ENCODE results near the gene JUN. TPM values are rescaled to one million over a fixed set of nuclear protein-coding genes. Genes with fewer than 3 reads are reported as not detected.

JUN gene
- total RNA-seq, 1 experiment from 2014 or later = 14.2 TPM

DNA sequence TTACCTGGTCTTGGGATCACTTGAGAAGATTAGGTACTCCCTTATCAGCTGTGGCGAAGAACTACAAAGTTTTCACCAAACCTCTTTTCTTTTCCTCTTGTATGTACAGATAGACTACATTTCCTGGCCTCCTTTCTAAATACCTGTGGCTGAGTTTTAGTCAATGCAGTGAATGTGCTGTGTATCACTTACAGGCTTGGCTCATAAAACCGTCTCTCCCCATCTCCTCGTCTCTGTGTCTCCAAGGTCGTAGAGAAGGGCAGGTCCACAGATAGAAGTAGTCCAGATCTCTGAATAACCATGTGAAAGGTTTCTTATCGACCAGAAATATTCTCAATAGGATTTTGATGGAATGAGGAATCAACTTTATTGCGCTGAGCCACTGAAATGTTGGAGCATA is 9.0 kb upstream of the JUN start:
- Histone ChIP-seq H3K18ac (ENCODE audit: insufficient read length, low read depth, low read length) (no peak overlapping the region), H4K8ac (replicated peaks; ENCODE audit: insufficient read length, low read depth, low read length) (no peak overlapping the region), H3K9me3 (ENCODE audit: control insufficient read depth, low read depth, low read length) (no peaks in the 10 kb centered on the region), H4K5ac (ENCODE audit: insufficient read length, low read depth, low read length) (no peak overlapping the region), H3T11ph (ENCODE audit: low read length) (no peak overlapping the region), H2BK15ac (ENCODE audit: low read depth, low read length) (no peak overlapping the region), H3K14ac (ENCODE audit: insufficient read depth, low read length) (no peak overlapping the region), H3K79me1 (ENCODE audit: insufficient read depth, low read depth, low read length, poor library complexity, severe bottlenecking) (no peaks in the 10 kb centered on the region), H3K27ac (ENCODE audit: insufficient read length, low read depth, low read length) (no peak overlapping the region), H3K4me2 (ENCODE audit: insufficient read depth, insufficient read length, low read length) (no peak overlapping the region), H2BK20ac (ENCODE audit: low read depth, low read length, poor library complexity, severe bottlenecking) (no peak overlapping the region), H2BK5ac (ENCODE audit: insufficient read length, low read length) (no peak overlapping the region), H4K20me1 (ENCODE audit: control insufficient read depth, insufficient read depth, insufficient read length) (no peaks in the 10 kb centered on the region), H3K23ac (ENCODE audit: insufficient read length, low read depth, low read length) (no peak overlapping the region), H4K91ac (ENCODE audit: insufficient read length, low read depth, low read length) (no peak overlapping the region), H3K56ac (ENCODE audit: insufficient read length, low read depth, low read length) (no peak overlapping the region), H2BK12ac (ENCODE audit: insufficient read length, low read depth, low read length) (no peak overlapping the region), H2AFZ (ENCODE audit: low read length) (no peak overlapping the region), H2BK120ac (ENCODE audit: low read depth, low read length, poor library complexity, severe bottlenecking) (no peak overlapping the region), H3K4ac (ENCODE audit: low read depth, low read length) (no peak overlapping the region), H3K9ac (ENCODE audit: extremely low read depth, insufficient read length, low read length) (no peak overlapping the region), H3K27me3 (ENCODE audit: insufficient read depth, low read length) (no peaks in the 10 kb centered on the region), H3K4me1 (ENCODE audit: insufficient read depth, low read length) (peaks cover 3% of the 10 kb centered on the region; the same call in 1 of the 2 replicates), H2AK5ac (ENCODE audit: insufficient read length, low read length) (no peak overlapping the region), H3K23me2 (ENCODE audit: insufficient read length, low read depth, low read length, poor library complexity, severe bottlenecking) (no peaks in the 10 kb centered on the region), H3K79me2 (ENCODE audit: insufficient read depth, low read length) (no peaks in the 10 kb centered on the region)
- H3K4me3 Mint-ChIP-seq = no peak overlapping the region
- peaks cover 3 to 4% of the 10 kb centered on the region in 2 experiments; a peak in 3 of 5 replicates for H3K9me3 Mint-ChIP-seq
- no CpG with 5 or more reads among the region's 6 CpGs for WGBS (ENCODE audit: extremely low coverage, insufficient read length, low lambda C conversion rate)
- H3K4me1 Mint-ChIP-seq = peaks cover 7 to 8% of the 10 kb centered on the region in 2 experiments
- H3K27me3 Mint-ChIP-seq (ENCODE audit: low read depth) = no peaks in the 10 kb centered on the region; the same call in 1 of the 2 replicates
- TF ChIP-seq, protein P1, sequence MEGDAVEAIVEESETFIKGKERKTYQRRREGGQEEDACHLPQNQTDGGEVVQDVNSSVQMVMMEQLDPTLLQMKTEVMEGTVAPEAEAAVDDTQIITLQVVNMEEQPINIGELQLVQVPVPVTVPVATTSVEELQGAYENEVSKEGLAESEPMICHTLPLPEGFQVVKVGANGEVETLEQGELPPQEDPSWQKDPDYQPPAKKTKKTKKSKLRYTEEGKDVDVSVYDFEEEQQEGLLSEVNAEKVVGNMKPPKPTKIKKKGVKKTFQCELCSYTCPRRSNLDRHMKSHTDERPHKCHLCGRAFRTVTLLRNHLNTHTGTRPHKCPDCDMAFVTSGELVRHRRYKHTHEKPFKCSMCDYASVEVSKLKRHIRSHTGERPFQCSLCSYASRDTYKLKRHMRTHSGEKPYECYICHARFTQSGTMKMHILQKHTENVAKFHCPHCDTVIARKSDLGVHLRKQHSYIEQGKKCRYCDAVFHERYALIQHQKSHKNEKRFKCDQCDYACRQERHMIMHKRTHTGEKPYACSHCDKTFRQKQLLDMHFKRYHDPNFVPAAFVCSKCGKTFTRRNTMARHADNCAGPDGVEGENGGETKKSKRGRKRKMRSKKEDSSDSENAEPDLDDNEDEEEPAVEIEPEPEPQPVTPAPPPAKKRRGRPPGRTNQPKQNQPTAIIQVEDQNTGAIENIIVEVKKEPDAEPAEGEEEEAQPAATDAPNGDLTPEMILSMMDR (conservative IDR thresholded peaks at IDR 0.05) = no peak
- no peaks in the 10 kb centered on the region for H3K36me3 Mint-ChIP-seq (ENCODE audit: insufficient read depth in 1 of 3, low read depth in 3 of 3)
- no peak overlapping the region for H3K27ac Mint-ChIP-seq
- DNase-seq = no peak

All from H9 (cell line).